ENCODE results near the gene HOXA5. TPM values are rescaled to one million over a fixed set of nuclear protein-coding genes. Genes with fewer than 3 reads are reported as not detected.

HOXA5 gene
- total RNA-seq, 1 experiment from 2014 or later = 7.5 TPM

- peak overlapping the region; percentile 93; the same call in 1 of the 2 replicates for H3K4me2 ChIP-seq (ENCODE audit: low read length)
Measured at GRCh38 chr7:27158436-27159265, 15.2 kb upstream of the HOXA5 start.

DNA sequence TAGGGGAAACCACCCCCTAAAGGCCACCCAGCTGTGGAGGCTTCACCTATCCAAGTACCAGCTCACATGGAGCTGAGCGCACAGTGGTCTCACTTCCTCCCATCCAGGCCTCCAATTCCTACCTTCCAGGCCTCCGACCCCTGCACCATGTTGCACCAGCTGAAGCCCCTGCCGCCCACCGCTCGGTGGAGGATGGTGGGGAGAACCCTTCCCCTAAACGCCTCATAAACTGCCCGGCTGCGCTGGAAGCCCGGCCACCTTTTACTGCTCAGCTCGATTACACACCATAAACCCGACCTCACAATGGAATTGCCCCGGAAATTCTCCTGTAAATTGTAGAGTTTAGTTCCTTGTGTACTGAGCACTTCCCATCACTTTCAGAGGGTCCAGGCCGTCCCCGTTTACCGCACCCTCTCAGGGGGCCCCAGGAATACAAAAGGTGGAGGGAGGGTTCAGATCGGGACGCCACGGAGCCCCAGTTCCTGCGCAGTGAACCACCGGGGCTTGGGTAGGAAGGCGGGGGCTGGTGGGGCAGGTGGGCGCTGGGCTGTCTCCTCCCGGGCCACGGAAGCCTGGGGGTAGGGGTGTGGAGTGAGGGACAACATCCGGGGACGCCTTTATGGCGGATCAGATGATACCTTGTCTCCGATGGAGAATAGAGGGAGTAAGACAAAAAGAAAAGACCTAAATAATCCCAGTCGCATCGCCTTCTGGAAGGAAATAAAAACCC is 14.4 kb upstream of the HOXA5 start:
- POLR2A ChIA-PET (ENCODE audit: unreplicated experiment) = no interaction called here
- Histone ChIP-seq H3K9me2 (replicated peaks; ENCODE audit: low read length) (no peaks in the 10 kb centered on the region), H2AFZ (ENCODE audit: low read length) (no peak overlapping the region), H3K4me3 (ENCODE audit: low read length) (no peak overlapping the region), H3K4me2 (ENCODE audit: low read length) (no peak overlapping the region), H3K79me2 (ENCODE audit: low read length) (peaks cover 21% of the 10 kb centered on the region), H3K27ac (ENCODE audit: low read length) (no peak overlapping the region), H3K27me3 (ENCODE audit: low read length) (no peaks in the 10 kb centered on the region), H3K9ac (ENCODE audit: low read length) (no peak overlapping the region), H4K20me1 (ENCODE audit: low read length) (peaks cover 5% of the 10 kb centered on the region), H3F3A (ENCODE audit: low read length, unreplicated experiment) (peaks cover 2% of the 10 kb centered on the region), H3K4me1 (ENCODE audit: insufficient read depth, low read length) (peaks cover 25% of the 10 kb centered on the region), H3K9me3 (ENCODE audit: low read length) (no peaks in the 10 kb centered on the region), H3K36me3 (ENCODE audit: low read depth, low read length) (peaks cover 4% of the 10 kb centered on the region)
- CTCF ChIA-PET = interaction anchor here (0.6 kb wide), 1 partner anchor 9 kb away, joined by 3 read pairs; no protein-coding TSS in a partner anchor
- no peak for ATAC-seq
- intact Hi-C loops (cut with micrococcal nuclease) = loop anchor here (2.0 kb wide), 1 partner anchor 59 kb away; no protein-coding TSS in a partner anchor
- BruUV-seq (replicated peaks) = no TSS peak
- TF ChIP-seq, protein P1, sequence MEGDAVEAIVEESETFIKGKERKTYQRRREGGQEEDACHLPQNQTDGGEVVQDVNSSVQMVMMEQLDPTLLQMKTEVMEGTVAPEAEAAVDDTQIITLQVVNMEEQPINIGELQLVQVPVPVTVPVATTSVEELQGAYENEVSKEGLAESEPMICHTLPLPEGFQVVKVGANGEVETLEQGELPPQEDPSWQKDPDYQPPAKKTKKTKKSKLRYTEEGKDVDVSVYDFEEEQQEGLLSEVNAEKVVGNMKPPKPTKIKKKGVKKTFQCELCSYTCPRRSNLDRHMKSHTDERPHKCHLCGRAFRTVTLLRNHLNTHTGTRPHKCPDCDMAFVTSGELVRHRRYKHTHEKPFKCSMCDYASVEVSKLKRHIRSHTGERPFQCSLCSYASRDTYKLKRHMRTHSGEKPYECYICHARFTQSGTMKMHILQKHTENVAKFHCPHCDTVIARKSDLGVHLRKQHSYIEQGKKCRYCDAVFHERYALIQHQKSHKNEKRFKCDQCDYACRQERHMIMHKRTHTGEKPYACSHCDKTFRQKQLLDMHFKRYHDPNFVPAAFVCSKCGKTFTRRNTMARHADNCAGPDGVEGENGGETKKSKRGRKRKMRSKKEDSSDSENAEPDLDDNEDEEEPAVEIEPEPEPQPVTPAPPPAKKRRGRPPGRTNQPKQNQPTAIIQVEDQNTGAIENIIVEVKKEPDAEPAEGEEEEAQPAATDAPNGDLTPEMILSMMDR (conservative IDR thresholded peaks at IDR 0.05; ENCODE audit: low read depth, low read length) = no peak
- no peak for TF ChIP-seq EZH2phosphoT487 (IDR thresholded peaks at IDR 0.05; ENCODE audit: borderline replicate concordance, low read length)
- no peak for TF ChIP-seq EZH2 (IDR thresholded peaks at IDR 0.05; ENCODE audit: low read length, unreplicated experiment)
- DNase-seq = no peak

More at GRCh38 chr7:27158436-27159265, 15.2 kb upstream of the HOXA5 start:
- Histone ChIP-seq H3K4me3 (ENCODE audit: low read length) (no peak overlapping the region), H3K9me2 (replicated peaks; ENCODE audit: low read length) (no peaks in the 10 kb centered on the region), H3K27me3 (ENCODE audit: low read length) (no peaks in the 10 kb centered on the region), H3K9me3 (ENCODE audit: low read length) (no peaks in the 10 kb centered on the region), H3F3A (ENCODE audit: low read length, unreplicated experiment) (peaks cover 5% of the 10 kb centered on the region), H3K9ac (ENCODE audit: low read length) (no peak overlapping the region), H2AFZ (ENCODE audit: low read length) (peak overlapping the region; percentile 91; the same call in 1 of the 2 replicates), H3K4me1 (ENCODE audit: insufficient read depth, low read length) (peaks cover 20% of the 10 kb centered on the region), H4K20me1 (ENCODE audit: low read length) (peaks cover 13% of the 10 kb centered on the region), H3K79me2 (ENCODE audit: low read length) (peaks cover 24% of the 10 kb centered on the region), H3K36me3 (ENCODE audit: low read depth, low read length) (peaks cover 12% of the 10 kb centered on the region), H3K27ac (ENCODE audit: low read length) (no peak overlapping the region)
- ATAC-seq (no peak), DNase-seq (no peak)
- no peak for TF ChIP-seq EZH2 (IDR thresholded peaks at IDR 0.05; ENCODE audit: low read length, unreplicated experiment)
- TF ChIP-seq, protein P1 (conservative IDR thresholded peaks at IDR 0.05; ENCODE audit: low read depth, low read length) = no peak
- intact Hi-C loops (cut with micrococcal nuclease) = loop anchor here (2.0 kb wide), 1 partner anchor 60 kb away; no protein-coding TSS in a partner anchor
- POLR2A ChIA-PET (ENCODE audit: unreplicated experiment) = interaction anchor here (0.5 kb wide), 1 partner anchor 307 kb away, joined by 9 read pairs; no protein-coding TSS in a partner anchor
- CTCF ChIA-PET = interaction anchor here (1.2 kb wide), 1 partner anchor 303 kb away, joined by 6 read pairs; no protein-coding TSS in a partner anchor
- no TSS peak for BruUV-seq (replicated peaks)

Measured in PC-3 (cell line).